Measurements from ENCODE around the gene MBD4. TPM values are rescaled to one million over a fixed set of nuclear protein-coding genes. Genes with fewer than 3 reads are reported as not detected.

The MBD4 gene
- total RNA-seq, 4 donors from 2014 or later = 25.1 to 44.9 (median 31.9) TPM

GRCh38 chr3:129434140-129434539 is 5.6 kb downstream of the MBD4 start:
- no peak for TF ChIP-seq CTCF (IDR thresholded peaks at IDR 0.05; ENCODE audit: low read depth)

- TF ChIP-seq CTCF (IDR thresholded peaks at IDR 0.05; ENCODE audit: low read depth) = no peak
These were observed 6.2 kb downstream of the MBD4 start for GRCh38 chr3:129433565-129433964.

GRCh38 chr3:129432671-129433070 is 7.1 kb downstream of the MBD4 start:
- TF ChIP-seq CTCF (IDR thresholded peaks at IDR 0.05; ENCODE audit: low read depth) = no peak

- TF ChIP-seq CTCF (IDR thresholded peaks at IDR 0.05; ENCODE audit: low read depth) = no peak
These were observed 7.7 kb downstream of the MBD4 start for GRCh38 chr3:129432036-129432435.

- no peak for TF ChIP-seq CTCF (IDR thresholded peaks at IDR 0.05; ENCODE audit: low read depth)
These were observed 10.1 kb downstream of the MBD4 start for GRCh38 chr3:129429602-129430001.

GRCh38 chr3:129429080-129429451 is 10.7 kb downstream of the MBD4 start:
- TF ChIP-seq CTCF (IDR thresholded peaks at IDR 0.05; ENCODE audit: low read depth) = no peak

GRCh38 chr3:129428376-129429079 is 11.2 kb downstream of the MBD4 start, which contains the start of gene EFCAB12:
Gene EFCAB12 (minus strand): TSS chr3:129428636. CDS start chr3:129428488, 148 bp downstream.
- TF ChIP-seq CTCF (IDR thresholded peaks at IDR 0.05; ENCODE audit: low read depth) = no peak

Measured in subcutaneous adipose tissue (tissue), 4 donors.